KOPT-K1 (cell line): ENCODE measurements around the gene CD6.

Source experiments
- H3K27ac ChIP-seq: fragments of 200-600 bp; sonication (generic); 2 replicates; pipeline ENCODE4 v1.5.1; 2016; ENCODE audit warnings: antibody characterized with exemption, mild to moderate bottlenecking, low read depth, low read length; ENCODE audit not compliant: poor library complexity, severe bottlenecking
- H3K36me3 ChIP-seq: fragments of 200-600 bp; sonication (generic); 2 replicates; pipeline ENCODE4 v1.5.1; 2017; ENCODE audit warnings: antibody characterized with exemption, mild to moderate bottlenecking, low read length, moderate library complexity; ENCODE audit not compliant: insufficient read depth
- H3K9me3 ChIP-seq: fragments of 200-600 bp; sonication (generic); 2 replicates; pipeline ENCODE4 v1.5.1; 2017; ENCODE audit warnings: antibody characterized with exemption, low read length, mild to moderate bottlenecking; ENCODE audit not compliant: insufficient read depth, poor library complexity, severe bottlenecking

CD6 gene

DNA sequence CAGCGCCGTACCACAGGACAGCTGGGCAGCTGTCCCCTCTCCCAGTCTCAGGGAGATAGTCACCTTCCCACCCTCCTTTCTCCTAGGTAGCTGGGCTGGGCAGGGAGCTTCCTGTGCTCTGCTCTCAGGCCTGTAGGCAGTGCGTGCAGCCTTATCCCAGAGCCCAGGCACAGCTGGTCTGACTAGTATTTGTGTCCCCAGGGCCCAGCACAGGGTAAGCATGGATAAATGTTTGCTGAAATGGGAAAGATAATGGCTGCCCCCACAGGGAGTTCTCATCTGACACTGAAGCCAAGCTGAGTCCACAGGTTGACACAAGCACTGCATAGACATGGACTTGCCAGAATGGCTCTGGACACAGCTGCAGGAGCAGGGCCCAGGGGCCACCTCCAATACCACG is 29.3 kb upstream of the CD6 start:
- no peak overlapping the region for H3K27ac ChIP-seq
- no peaks in the 10 kb centered on the region for H3K9me3 ChIP-seq
- H3K36me3 ChIP-seq = no peaks in the 10 kb centered on the region

DNA sequence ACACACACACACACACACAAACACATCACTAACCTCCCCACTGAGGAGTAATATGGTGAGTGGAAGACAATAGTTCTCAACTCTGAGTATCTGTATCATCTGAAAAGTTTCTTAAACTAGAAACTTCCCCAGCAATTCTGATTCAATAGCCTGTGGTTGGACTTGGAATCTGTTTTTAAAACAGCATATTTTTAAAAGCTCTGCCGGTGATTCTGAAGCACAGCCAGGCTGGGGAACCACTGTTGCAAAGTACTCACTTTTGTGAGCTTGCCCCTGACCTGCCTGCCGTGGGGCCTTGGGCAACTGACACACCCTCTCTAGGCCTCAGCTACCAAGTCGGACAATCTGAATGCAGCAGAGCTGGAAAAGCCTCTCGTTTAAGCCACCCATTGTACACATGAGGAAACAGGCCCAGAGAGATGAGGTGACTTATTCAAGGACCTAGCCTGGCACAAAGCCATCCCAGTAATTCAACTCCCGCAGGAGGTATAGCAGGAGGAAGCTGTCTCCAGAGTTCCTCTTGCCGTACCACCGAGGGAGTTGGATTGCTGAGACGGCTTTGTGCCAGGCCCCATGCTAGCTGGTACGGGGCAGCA is 28.4 kb upstream of the CD6 start:
- H3K27ac ChIP-seq = no peak overlapping the region

DNA sequence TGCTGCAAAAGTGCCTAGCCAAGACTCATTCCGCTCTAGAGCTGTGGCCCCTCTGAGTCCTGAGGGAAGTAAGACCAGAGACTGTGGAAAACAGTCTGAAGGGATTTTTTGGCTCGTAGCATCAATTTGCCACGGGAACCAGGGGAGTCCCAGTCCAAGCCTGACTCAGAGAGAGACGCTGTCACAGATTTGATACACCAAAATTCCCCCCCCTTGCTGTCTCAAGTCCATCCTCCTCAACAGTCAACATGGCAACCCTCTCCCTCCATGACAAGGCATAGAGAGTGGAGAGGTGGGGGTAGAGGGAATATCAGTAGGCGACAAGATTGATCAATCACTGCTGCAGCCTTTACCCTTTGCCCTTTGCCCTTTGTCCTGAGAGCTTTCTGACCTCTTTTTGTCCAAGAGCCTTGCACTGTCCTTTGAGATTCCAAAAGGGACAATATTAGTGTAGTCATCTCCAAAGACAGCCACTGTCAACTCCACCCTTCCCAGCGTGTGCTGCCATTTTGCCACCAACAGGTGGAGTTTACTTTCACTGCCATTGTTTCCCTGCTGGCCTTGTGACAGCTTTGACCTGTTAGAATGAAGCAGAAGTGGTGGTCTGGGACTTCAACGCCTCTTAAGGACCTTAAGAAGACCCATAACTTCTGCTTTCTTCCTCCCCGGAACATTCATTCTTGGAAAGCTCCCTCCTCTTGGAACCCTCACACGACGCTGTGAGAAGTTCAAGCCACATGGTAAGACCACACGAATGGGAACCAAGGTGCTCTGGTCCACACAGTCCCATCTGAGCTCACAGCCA is 26.8 kb upstream of the CD6 start:
- Histone ChIP-seq H3K36me3 (no peaks in the 10 kb centered on the region), H3K9me3 (no peaks in the 10 kb centered on the region), H3K27ac (no peak overlapping the region)

More for the DNA sequence above, 28.4 kb upstream of the CD6 start:
- Histone ChIP-seq H3K36me3 (no peaks in the 10 kb centered on the region), H3K9me3 (no peaks in the 10 kb centered on the region)

DNA sequence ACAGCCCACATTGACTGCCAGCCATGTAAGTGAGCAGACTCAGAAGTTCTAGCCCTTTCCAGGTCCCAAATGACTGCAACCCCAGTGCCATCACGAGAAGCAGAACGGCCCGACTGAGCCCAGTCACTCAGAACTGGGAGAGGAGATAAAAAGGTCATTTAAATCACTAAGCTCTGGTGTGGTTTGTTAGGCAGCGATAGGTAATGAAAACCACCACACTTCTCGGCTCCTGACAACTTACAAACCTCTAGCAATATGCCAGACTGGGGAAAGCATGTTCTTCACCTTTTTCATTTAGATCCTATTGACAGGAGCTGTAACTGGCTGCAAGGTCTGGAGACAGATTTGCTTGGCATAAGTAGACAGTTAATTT is 26.2 kb upstream of the CD6 start:
- H3K36me3 ChIP-seq = no peaks in the 10 kb centered on the region
- no peaks in the 10 kb centered on the region for H3K9me3 ChIP-seq
- H3K27ac ChIP-seq = no peak overlapping the region

DNA sequence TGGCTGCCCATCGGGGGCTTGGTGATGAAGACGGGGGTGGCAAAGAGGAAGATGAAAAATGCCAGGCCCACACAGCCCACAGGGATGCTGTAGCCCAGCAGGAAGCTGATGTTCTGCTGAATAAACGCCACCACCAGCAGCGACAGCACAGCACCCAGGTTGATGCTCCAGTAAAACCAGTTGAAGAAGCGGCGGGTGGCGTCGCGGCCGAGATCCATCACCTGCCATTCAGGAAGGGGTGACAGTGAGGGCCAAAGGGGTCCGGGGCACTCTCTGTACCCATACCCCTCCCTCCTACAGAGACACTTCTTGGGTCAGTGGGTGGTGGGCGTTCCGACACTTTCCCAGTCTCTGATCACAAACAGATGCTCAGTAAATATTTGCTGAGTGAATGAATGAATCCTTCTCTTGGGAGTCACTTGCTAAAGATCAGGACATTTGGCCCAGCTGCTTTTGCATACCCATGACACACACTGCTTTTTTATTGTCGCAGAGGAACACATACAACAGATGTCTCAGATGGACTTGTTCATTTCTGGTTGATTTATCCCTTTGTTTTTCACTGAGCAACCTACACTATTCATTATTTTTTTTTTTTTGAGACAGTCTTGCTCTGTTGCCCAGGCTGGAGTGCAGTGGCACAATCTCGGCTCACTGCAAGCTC is 24.7 kb upstream of the CD6 start:
- H3K36me3 ChIP-seq = no peaks in the 10 kb centered on the region
- H3K9me3 ChIP-seq = no peaks in the 10 kb centered on the region
- H3K27ac ChIP-seq = no peak overlapping the region

DNA sequence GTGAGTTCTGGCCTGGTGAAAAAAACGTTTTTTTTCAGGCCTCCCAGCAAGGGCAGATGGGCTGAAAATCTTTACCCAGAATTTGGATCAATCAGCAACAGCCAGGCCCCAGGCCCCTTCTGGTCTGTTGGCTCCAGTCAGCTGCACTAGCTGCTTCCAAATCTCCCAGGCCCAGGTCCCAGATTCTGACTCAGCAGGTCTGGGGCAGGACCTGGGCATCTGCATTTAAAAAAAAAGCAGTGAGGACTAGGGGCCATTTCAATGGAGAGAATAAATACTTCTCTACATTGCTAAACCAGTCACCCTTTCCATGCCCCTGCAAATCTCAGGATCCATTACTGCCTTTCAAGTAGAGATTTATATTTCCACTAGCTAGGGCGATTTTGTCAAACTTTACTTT is 23.8 kb upstream of the CD6 start:
- Histone ChIP-seq H3K36me3 (no peaks in the 10 kb centered on the region), H3K27ac (no peak overlapping the region), H3K9me3 (no peaks in the 10 kb centered on the region)

DNA sequence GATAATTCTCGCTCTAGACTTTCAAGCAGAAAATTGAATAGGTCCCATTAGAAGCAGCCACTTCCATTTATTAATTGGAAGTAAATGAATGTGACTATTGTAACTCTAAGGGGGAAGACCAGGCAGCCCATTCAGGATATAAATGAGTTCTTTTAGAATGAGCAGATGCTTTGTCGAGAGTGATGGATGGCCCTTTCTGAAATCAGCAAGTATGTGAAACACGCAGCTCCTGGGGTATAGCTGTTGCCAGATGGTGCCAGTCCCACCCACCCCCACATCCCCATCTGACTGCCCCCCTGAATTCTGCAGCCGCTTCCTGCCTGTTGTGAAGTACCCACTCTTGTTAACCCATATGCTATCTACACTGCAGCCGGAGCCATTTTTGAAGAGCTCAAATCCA is 23.2 kb upstream of the CD6 start:
- Histone ChIP-seq H3K27ac (no peak overlapping the region), H3K36me3 (no peaks in the 10 kb centered on the region), H3K9me3 (no peaks in the 10 kb centered on the region)

DNA sequence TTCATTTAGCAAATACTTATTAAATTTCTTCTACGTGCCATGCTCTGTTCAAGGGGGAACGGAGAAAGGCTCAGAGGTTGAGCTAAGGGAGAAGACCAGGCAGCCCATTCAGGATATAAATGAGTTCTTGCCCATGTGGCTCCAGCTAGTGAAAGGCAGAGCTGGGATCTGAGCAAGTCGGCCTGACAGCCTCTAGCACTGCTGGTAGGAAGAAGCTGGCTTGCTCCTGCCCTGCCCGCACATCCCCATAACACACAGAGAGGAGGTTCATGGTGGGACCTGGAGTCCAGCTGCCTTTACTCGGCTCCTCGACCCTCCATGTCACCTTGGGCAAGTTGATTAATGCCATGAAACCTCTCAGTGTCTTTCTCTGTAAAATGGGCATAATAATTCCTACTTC is 21.5 kb upstream of the CD6 start:
- Histone ChIP-seq H3K9me3 (no peaks in the 10 kb centered on the region), H3K36me3 (no peaks in the 10 kb centered on the region), H3K27ac (no peak overlapping the region)

DNA sequence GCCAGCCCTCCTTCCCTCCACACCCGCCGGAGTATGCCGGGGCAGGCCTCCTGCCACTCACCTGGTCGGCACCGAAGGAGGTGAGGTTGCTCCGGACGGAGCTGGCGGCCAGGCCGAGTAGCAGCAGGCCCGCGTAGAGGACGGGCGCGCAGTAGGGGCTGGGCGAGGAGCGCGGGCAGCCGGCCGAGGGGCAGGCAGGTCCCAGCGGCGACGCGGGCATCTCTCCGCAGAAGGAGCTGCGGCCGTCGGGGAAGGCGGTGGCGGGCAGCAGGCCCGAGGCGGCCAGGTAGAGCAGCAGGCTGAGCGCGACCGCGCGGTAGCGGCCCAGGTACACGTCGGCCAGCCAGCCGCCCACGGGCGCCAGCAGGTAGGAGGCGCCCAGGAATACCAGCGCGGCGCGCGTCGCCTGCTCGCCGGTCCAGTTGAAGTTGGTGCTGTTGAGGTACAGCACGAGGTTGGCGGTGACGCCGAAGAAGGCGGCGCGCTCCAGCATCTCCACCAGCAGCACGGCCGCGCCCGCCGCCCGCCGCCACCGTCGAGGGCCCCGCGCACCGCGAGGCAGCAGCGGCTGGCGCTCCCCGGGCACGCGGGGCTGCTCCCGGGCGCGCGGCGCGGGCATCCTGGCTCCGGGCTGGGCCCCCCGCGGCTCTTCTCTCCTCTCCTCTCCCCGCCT is 20.4 kb upstream of the CD6 start:
- H3K27ac ChIP-seq = no peak overlapping the region
- H3K9me3 ChIP-seq = no peaks in the 10 kb centered on the region
- H3K36me3 ChIP-seq = no peaks in the 10 kb centered on the region

DNA sequence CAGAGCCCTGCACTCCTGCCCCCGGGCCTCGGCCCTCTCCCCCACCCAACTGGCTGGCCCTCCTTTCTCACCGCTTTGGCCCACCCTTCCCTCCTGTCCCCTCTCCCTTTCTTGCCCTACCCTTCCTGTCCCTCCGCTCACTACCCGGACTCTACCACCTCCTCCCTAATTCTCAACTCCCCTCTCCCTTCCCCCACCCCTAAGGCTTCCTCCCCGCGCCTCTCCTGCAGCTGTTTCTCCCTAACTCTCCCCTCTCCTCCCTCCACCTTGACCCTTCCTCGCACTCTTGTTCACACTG is 19.9 kb upstream of the CD6 start:
- Histone ChIP-seq H3K27ac (no peak overlapping the region), H3K9me3 (no peaks in the 10 kb centered on the region), H3K36me3 (no peaks in the 10 kb centered on the region)

DNA sequence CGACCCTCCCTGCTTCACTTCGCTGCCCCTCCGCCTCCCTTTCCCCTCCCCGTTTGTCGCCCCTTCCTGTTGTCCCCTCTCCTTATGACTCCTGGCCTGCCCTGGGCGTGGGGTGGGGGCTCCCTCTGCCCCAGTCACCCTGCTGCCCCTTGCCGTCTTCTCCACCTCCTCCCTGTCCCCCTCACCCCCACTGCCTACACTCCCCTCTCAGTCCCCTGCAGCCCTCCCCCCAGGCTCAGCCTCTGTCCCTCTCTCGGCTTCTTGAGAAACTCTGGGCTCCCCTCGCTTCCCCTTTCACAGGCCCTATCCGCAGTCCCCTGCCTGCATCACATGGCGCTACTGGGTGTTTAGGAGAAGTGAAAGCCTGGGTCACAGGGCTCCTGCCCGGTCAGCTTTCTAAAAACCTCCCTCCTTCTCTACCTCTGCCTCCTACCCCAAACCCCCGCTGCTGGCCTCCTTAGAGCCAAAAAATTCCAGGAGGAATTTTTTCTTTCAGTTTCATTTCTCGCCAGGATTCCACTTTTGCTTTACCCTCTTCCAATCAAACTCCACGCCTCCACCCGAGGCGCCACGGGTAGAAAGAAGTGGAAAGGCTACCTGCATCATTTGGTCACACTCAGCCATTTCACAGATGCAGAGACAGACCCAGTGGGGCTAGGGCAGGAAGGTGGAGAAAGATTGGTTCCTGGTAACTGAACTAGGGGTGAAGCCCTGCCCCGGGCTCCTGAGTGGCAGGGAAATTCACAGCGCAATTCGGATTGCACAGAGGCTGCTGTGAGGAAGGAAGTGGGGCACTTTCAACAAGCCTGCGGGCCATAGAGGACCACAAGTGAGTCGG is 19.4 kb upstream of the CD6 start, which contains the start of gene SLC15A3:
TSS of gene SLC15A3 (minus strand) at position 273 of the 838 bp plus-strand sequence. CDS start 625 bp downstream, outside the sequence.
- no peaks in the 10 kb centered on the region for H3K36me3 ChIP-seq
- H3K9me3 ChIP-seq = no peaks in the 10 kb centered on the region
- H3K27ac ChIP-seq = no peak within 1 kb of the TSS

DNA sequence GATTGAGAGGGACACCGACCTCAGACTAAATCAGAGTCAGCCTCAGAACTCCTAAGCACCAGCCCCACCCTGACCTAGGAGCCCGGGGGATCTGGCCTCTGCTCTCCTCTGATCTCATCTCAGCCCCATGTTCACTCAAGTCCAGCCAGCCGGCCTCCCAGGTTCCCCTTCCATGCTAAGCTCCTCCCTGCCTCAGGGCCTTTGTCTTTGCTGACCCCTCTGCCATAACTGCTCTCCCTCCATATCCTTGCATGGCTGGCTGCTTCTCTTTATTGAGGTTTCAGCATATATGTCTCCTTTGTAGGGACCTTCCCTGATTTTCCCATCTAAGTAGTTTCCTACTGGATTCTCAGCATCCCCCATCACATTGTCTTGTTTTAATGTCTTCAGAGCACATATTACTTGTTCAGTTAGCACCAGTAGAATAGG is 18.7 kb upstream of the CD6 start:
- Histone ChIP-seq H3K27ac (no peak overlapping the region), H3K36me3 (no peaks in the 10 kb centered on the region), H3K9me3 (no peaks in the 10 kb centered on the region)

DNA sequence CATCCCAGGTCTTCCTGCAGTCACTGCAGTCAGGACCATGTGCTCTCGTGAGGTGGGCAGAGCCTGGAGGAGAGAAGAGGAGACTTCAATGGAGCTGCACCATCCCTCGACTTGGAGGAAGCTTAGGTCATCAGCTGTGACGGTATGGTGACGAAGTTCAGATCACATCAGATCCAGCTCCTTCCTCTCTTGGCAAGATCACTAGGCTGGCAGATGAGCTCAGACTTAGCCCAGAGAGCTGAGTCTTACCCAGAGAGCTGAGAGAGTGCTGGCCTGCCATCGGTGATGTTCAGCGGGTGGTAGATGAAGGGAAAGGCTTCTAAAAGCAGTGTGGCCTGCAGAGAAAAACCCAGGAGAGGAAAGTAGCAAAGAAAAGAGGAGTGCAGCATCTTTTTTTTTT is 17.7 kb upstream of the CD6 start:
- no peak overlapping the region for H3K27ac ChIP-seq
- H3K9me3 ChIP-seq = no peaks in the 10 kb centered on the region
- no peaks in the 10 kb centered on the region for H3K36me3 ChIP-seq

DNA sequence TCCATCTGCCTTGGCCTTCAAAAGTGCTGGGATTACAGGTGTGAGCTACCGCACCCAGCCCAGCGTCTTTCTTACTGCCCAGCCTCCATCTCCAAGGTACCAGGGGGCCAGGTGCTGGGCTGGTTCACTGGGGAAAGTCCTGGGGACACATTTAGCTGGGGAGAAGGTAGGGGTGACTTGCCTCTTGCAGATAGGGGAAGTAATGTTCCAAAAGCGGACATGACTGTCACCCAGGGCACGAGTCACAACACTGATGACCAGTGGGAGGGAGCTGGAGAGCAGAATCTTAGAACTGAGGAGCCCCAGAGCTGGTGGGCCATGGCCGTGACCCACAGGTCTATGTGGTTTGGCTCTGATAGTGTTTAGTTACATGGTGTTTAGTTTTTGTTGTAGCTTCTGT is 17.1 kb upstream of the CD6 start:
- Histone ChIP-seq H3K27ac (no peak overlapping the region), H3K9me3 (no peaks in the 10 kb centered on the region), H3K36me3 (no peaks in the 10 kb centered on the region)

DNA sequence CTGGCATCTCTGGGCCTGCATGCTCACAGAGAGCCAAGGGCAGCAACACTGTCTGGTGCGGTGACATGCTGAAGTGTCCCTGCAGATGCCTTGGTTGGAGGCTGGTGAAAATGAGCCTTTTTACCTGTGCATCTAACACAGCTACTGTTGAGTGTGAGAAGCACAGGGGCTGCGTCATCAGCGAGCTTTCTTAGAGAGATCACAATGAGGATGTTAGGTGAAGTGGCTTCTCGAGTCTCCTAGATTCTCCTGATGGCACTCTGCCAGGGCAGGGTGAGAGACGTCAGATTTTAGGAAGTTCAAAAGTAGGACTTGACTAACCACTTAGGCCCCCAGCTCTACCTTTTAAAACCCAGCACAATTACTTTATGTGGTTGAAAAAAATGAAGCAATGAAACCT is 15.9 kb upstream of the CD6 start:
- no peaks in the 10 kb centered on the region for H3K9me3 ChIP-seq
- H3K36me3 ChIP-seq = no peaks in the 10 kb centered on the region
- H3K27ac ChIP-seq = no peak overlapping the region
